K562 (cell line): Measurements from ENCODE around the gene CARD11. TPM values are rescaled to one million over a fixed set of nuclear protein-coding genes. Genes with fewer than 3 reads are reported as not detected.

Experiments
- ATAC-seq: fragments of 200-7000 bp; cut with Tn5 transposase; 3 replicates; pipeline ENCODE4 v1.9.1; 2020; ENCODE audit warnings: moderate library complexity
- BruUV-seq: library from RNA; stranded (reverse); fragments of 400-500 nt; replicated peaks from 2 replicates; lab custom pipeline; 2021; lab: Mats Ljungman, UMichigan
- CTCF ChIA-PET: fragments of 300-600 bp; formaldehyde crosslinking; extraction: SDS; loops from one replicate; lab custom pipeline; 2021; ENCODE audit warnings: low intra/inter-chr PET ratio; lab: Yijun Ruan, JAX
- POLR2A ChIA-PET: fragments of 300-600, 350-650 bp; sonication (Branson Sonifier 250); formaldehyde crosslinking; extraction: SDS; loops from one replicate; lab custom pipeline; 2021; ENCODE audit warnings: antibody characterized with exemption, inconsistent platforms; lab: Yijun Ruan, JAX
- DNase-seq, 4 experiments: peaks; one replicate each; pipeline versions ENCODE4 v3.0.0 to v3.0.0-alpha.2; 2011 to 2018; ENCODE audit warnings: low spot score in 3 of 4, mixed read lengths in 3 of 4; ENCODE audit errors: extremely low read depth in 1 of 4
- FAIRE-seq: peaks from 2 replicates; lab custom pipeline; 2011; peaks lifted over from hg19 to GRCh38; lab: Jason Lieb, UNC
- H2AFZ ChIP-seq: 2 replicates; pipeline ENCODE4 v1.6.0; 2011; ENCODE audit warnings: low read depth, low read length, control low read depth, inconsistent platforms
- H3K27ac ChIP-seq: fragments of 200-600 bp; 3 replicates; pipeline ENCODE4 v1.8.0; 2011; ENCODE audit warnings: low read depth, mild to moderate bottlenecking, control low read depth, inconsistent platforms, low read length, moderate library complexity, mixed read lengths; ENCODE audit errors: extremely low read depth
- H3K27me3 ChIP-seq, 2 experiments: fragments of 300-600 bp in 1 of 2; 2 replicates in 1 of 2; 3 replicates in 1 of 2; pipeline versions ENCODE4 v1.6.0 to v1.8.0; 2011; ENCODE audit warnings: inconsistent platforms in 2 of 2, low read length in 2 of 2, mild to moderate bottlenecking in 1 of 2, mixed read lengths in 1 of 2, moderate library complexity in 1 of 2; ENCODE audit not compliant: control insufficient read depth in 2 of 2, insufficient read depth in 2 of 2
- H3K36me3 ChIP-seq: fragments of 300-600 bp; 3 replicates; pipeline ENCODE4 v1.8.0; 2011; ENCODE audit warnings: mild to moderate bottlenecking, low read length, inconsistent platforms; ENCODE audit not compliant: control insufficient read depth, insufficient read depth
- H3K4me1 ChIP-seq, 2 experiments: fragments of 200-600 bp in 1 of 2; replicated peaks in 1 of 2; 2 replicates in 1 of 2; 3 replicates in 1 of 2; pipeline versions ENCODE4 v1.5.1 to v1.8.0; 2011; ENCODE audit warnings: inconsistent platforms in 2 of 2, low read length in 2 of 2, mild to moderate bottlenecking in 1 of 2, mixed read lengths in 1 of 2, moderate library complexity in 1 of 2; ENCODE audit not compliant: control insufficient read depth in 2 of 2, insufficient read depth in 2 of 2
- H3K4me2 ChIP-seq: 2 replicates; pipeline ENCODE4 v1.6.1; 2011; ENCODE audit warnings: low read length, control low read depth, inconsistent platforms, mixed read lengths; ENCODE audit not compliant: insufficient read depth
- H3K4me3 ChIP-seq: fragments of 200-600 bp; sonication (generic), shearing (Covaris generic); 2 replicates; pipeline ENCODE4 v1.5.1; 2016; ENCODE audit warnings: control low read depth, inconsistent platforms
- H3K79me2 ChIP-seq: fragments of 200-600 bp; 3 replicates; pipeline ENCODE4 v1.8.0; 2011; ENCODE audit warnings: low read length, inconsistent platforms; ENCODE audit not compliant: control insufficient read depth, insufficient read depth
- H3K9ac ChIP-seq, 2 experiments: 2 replicates each; pipeline versions ENCODE4 v1.6.0 to v1.6.1; 2011; ENCODE audit warnings: low read depth in 2 of 2, low read length in 2 of 2, control low read depth in 1 of 2, inconsistent platforms in 1 of 2, mild to moderate bottlenecking in 1 of 2, mixed read lengths in 1 of 2; ENCODE audit not compliant: insufficient read depth in 1 of 2
- H3K9me1 ChIP-seq: one replicate; pipeline ENCODE4 v1.6.0; 2011; ENCODE audit warnings: inconsistent platforms, mild to moderate bottlenecking, low read length, moderate library complexity; ENCODE audit not compliant: control insufficient read depth, insufficient read depth
- H3K9me3 ChIP-seq: replicated peaks from 2 replicates; pipeline ENCODE4 v1.5.1; 2011; ENCODE audit warnings: low read depth, low read length, inconsistent platforms; ENCODE audit not compliant: control insufficient read depth, insufficient read depth
- H4K20me1 ChIP-seq: replicated peaks from 2 replicates; pipeline ENCODE4 v1.6.1; 2011; ENCODE audit warnings: low read length, inconsistent platforms, mixed read lengths; ENCODE audit not compliant: control insufficient read depth, insufficient read depth
- ARID2 ChIP-seq: fragments of 450-650 bp; IDR thresholded peaks from 2 replicates; pipeline ENCODE4 v1.6.1; 2017; ENCODE audit warnings: antibody characterized with exemption, mild to moderate bottlenecking
- ELF4 ChIP-seq: fragments of 450-650 bp; formaldehyde crosslinking; IDR thresholded peaks from 2 replicates; pipeline ENCODE4 v1.4.0; 2022; ENCODE audit warnings: missing genetic modification characterization
- GATA2 ChIP-seq: sonication (generic); formaldehyde crosslinking; IDR thresholded peaks from 2 replicates; pipeline ENCODE4 v1.4.0; 2020; ENCODE audit warnings: mild to moderate bottlenecking, missing genetic modification reagents
- HIVEP1 ChIP-seq: fragments of 250-450 bp; sonication (Bioruptor Pico); IDR thresholded peaks from 2 replicates; pipeline ENCODE4 v1.4.0; 2020; ENCODE audit warnings: mild to moderate bottlenecking
- MCM2 ChIP-seq: fragments of 450-650 bp; IDR thresholded peaks from 2 replicates; pipeline ENCODE4 v1.6.1; 2017; ENCODE audit warnings: low read depth, mild to moderate bottlenecking
- NFIX ChIP-seq: fragments of 250-450 bp; sonication (Bioruptor Pico); IDR thresholded peaks from 2 replicates; pipeline ENCODE4 v1.4.0; 2020; ENCODE audit warnings: low read depth, mild to moderate bottlenecking, moderate library complexity
- PCBP2 ChIP-seq: fragments of 200-400 bp; formaldehyde crosslinking; IDR thresholded peaks from 2 replicates; pipeline ENCODE4 v1.6.1; 2018; ENCODE audit warnings: low read length, low read depth, mild to moderate bottlenecking, moderate library complexity; ENCODE audit not compliant: poor library complexity, severe bottlenecking
- POLR3G ChIP-seq: IDR thresholded peaks from 2 replicates; pipeline ENCODE4 v1.6.1; 2011; ENCODE audit not compliant: insufficient read length, insufficient replicate concordance; ENCODE audit errors: extremely low read depth
- PREB ChIP-seq: sonication (generic); formaldehyde crosslinking; IDR thresholded peaks from 2 replicates; pipeline ENCODE4 v1.8.1; 2023; ENCODE audit warnings: mild to moderate bottlenecking, missing genetic modification reagents
- SAFB2 ChIP-seq: fragments of 200-400 bp; formaldehyde crosslinking; IDR thresholded peaks from 2 replicates; pipeline ENCODE4 v1.6.1; 2018; ENCODE audit warnings: borderline replicate concordance, low read length, low read depth, moderate library complexity; ENCODE audit not compliant: severe bottlenecking
- SMAD3 ChIP-seq: fragments of 450-650 bp; formaldehyde crosslinking; conservative IDR thresholded peaks from 2 replicates; pipeline ENCODE4 v1.4.0; 2020; ENCODE audit warnings: mild to moderate bottlenecking
- SMARCB1 ChIP-seq: IDR thresholded peaks from 2 replicates; pipeline ENCODE4 v1.6.1; 2011; ENCODE audit warnings: improper control_type of control experiment, low read depth; ENCODE audit not compliant: insufficient read length
- XRCC5 ChIP-seq: fragments of 200-400 bp; formaldehyde crosslinking; IDR thresholded peaks from 2 replicates; pipeline ENCODE4 v1.6.1; 2017; ENCODE audit warnings: low read depth, mild to moderate bottlenecking, low read length
- ZBTB17 ChIP-seq: fragments of 450-650 bp; formaldehyde crosslinking; IDR thresholded peaks from 2 replicates; pipeline ENCODE4 v1.4.0; 2020; ENCODE audit warnings: mild to moderate bottlenecking
- ZNF324 ChIP-seq: fragments of 250-450 bp; sonication (Bioruptor Pico); IDR thresholded peaks from 2 replicates; pipeline ENCODE4 v1.4.0; 2020; ENCODE audit warnings: mild to moderate bottlenecking
- ZNF436 ChIP-seq: fragments of 250-450, 450-650 bp; sonication (Bioruptor Pico); formaldehyde crosslinking; IDR thresholded peaks from 2 replicates; pipeline ENCODE4 v1.7.0; 2020; ENCODE audit warnings: mild to moderate bottlenecking
- ZNF584 ChIP-seq: fragments of 200-800 bp; sonication (Bioruptor generic); IDR thresholded peaks from 2 replicates; pipeline ENCODE4 v1.6.1; 2016; ENCODE audit warnings: low read depth, mild to moderate bottlenecking, missing genetic modification characterization, missing compliant biosample characterization
- ZZZ3 ChIP-seq: fragments of 450-650 bp; IDR thresholded peaks from 2 replicates; pipeline ENCODE4 v1.6.1; 2016; ENCODE audit warnings: antibody characterized with exemption, mild to moderate bottlenecking, moderate library complexity
- WGBS: fragments of 100-300 bp; shearing (Covaris generic); methylation state at CpG from one replicate; pipeline ENCODE4 v1.1.6; 2016; ENCODE audit warnings: low coverage, mixed read lengths; ENCODE audit not compliant: insufficient coverage; ENCODE audit errors: missing lambda C conversion rate; 5-methylcytosine and 5-hydroxymethylcytosine counted together
- in situ Hi-C: fragments of 300-500 bp; cut with MboI; formaldehyde crosslinking; loops from 4 replicates; pipeline ENCODE4 v1.15.0; 2018; ENCODE audit warnings: inconsistent platforms, mixed read lengths
- intact Hi-C: fragments of 100-400 bp; cut with micrococcal nuclease; formaldehyde crosslinking; loops from 2 replicates; pipeline ENCODE4 v1.14.2; 2022
- polyA plus RNA-seq, 8 experiments: library from polyadenylated mRNA; depleted of rRNA in 4 of 8; stranded (reverse) in 5 of 8; unstranded in 3 of 8; fragments of >200 nt; fragmentation: Nextera tagmentation in 2 of 8; fragmentation: Illumina TruSeq in 1 of 8; extraction: Ambion mirVana in 2 of 8; extraction: Trizol in 1 of 8; gene quantifications; 2 replicates each; pipeline versions ENCODE4 v1.2.1 to v1.2.3, GENCODE V29; 2011 to 2014; ENCODE audit warnings: inconsistent platforms in 1 of 8, missing spikeins in 1 of 8
- total RNA-seq, 7 experiments: library from RNA; depleted of rRNA in 6 of 7; stranded (reverse); fragments of >200 nt in 6 of 7; fragmentation: Illumina TruSeq in 2 of 7; extraction: Trizol in 2 of 7; gene quantifications; 2 replicates each; pipeline versions ENCODE4 v1.2.1 to v1.2.3, GENCODE V29; 2011 to 2021; ENCODE audit warnings: low replicate concordance in 1 of 7

Gene CARD11
- total and polyA plus RNA-seq, 9 of the 15 experiments (the other 6 are each of a cell fraction or from before 2014, with no cell fraction given): 0.07 to 12.8 (median 5.7) TPM

- ATAC-seq (no peak), FAIRE-seq (no peak), DNase-seq (no peak)
- Histone ChIP-seq H3K27me3 (no peaks in the 10 kb centered on the region), H3K9me3 (no peaks in the 10 kb centered on the region), H3K9me1 (no peaks in the 10 kb centered on the region), H3K4me1 (peaks cover 0 to 16% of the 10 kb centered on the region in 2 experiments; a peak in 2 of 5 replicates), H3K27ac (no peak overlapping the region), H3K4me3 (no peak overlapping the region), H3K79me2 (no peaks in the 10 kb centered on the region), H2AFZ (no peak overlapping the region), H4K20me1 (no peaks in the 10 kb centered on the region), H3K36me3 (no peaks in the 10 kb centered on the region), H3K4me2 (no peak overlapping the region), H3K9ac (no peak overlapping the region; a peak in 1 of 4 replicates)
- WGBS: 51% methylated on average over 5 of the region's 6 CpGs
- BruUV-seq: no TSS peak
- ChIA-PET CTCF (no interaction called here), POLR2A (interaction anchor here (0.9 to 1.2 kb wide), 2 partner anchors 9 to 17 kb away, joined by 3 read pairs; no protein-coding TSS in a partner anchor)
- in situ Hi-C loops (no loop called here), intact Hi-C loops (no loop called here)
- TF ChIP-seq SMARCB1: no peak
- no peak for TF ChIP-seq POLR3G
Measured at GRCh38 chr7:2984091-2984490, 59.6 kb downstream of the CARD11 start.

- H3K9ac ChIP-seq: peak overlapping the region in 1 of 2 experiments; percentile 52; a peak in 2 of 4 replicates
- no peaks in the 10 kb centered on the region for H3K9me1 ChIP-seq
- in situ Hi-C loops (no loop called here), intact Hi-C loops (no loop called here)
- no peaks in the 10 kb centered on the region for H3K36me3 ChIP-seq
- no peaks in the 10 kb centered on the region for H3K27me3 ChIP-seq
- CTCF ChIA-PET: no interaction called here
- POLR2A ChIA-PET: interaction anchor here (1.2 kb wide), 1 partner anchor 17 kb away, joined by 3 read pairs; no protein-coding TSS in a partner anchor
- FAIRE-seq: no peak
- no peak overlapping the region for H3K4me3 ChIP-seq
- no peak overlapping the region for H3K27ac ChIP-seq
- no peak overlapping the region for H2AFZ ChIP-seq
- H4K20me1 ChIP-seq: no peaks in the 10 kb centered on the region
- H3K4me1 ChIP-seq: peaks cover 0 to 16% of the 10 kb centered on the region in 2 experiments; a peak in 2 of 5 replicates
- no peaks in the 10 kb centered on the region for H3K9me3 ChIP-seq
- H3K79me2 ChIP-seq: no peaks in the 10 kb centered on the region
- no peak for DNase-seq
- ATAC-seq: no peak
- WGBS: 72% methylated on average over 6 of the region's 6 CpGs
- no peak overlapping the region for H3K4me2 ChIP-seq
- BruUV-seq: no TSS peak
- TF ChIP-seq ELF4 (CRISPR knock-in tag) (no peak), MCM2 (no peak), GATA2 (CRISPR knock-in tag) (no peak), PREB (CRISPR knock-in tag) (no peak), HIVEP1 (CRISPR knock-in tag) (no peak), NFIX (CRISPR knock-in tag) (no peak), SAFB2 (no peak), ZZZ3 (no peak), ZBTB17 (no peak), XRCC5 (no peak), SMAD3 (CRISPR knock-in tag) (no peak), ZNF324 (CRISPR knock-in tag) (no peak), ZNF584 (no peak), PCBP2 (no peak), ZNF436 (CRISPR knock-in tag) (no peak), ARID2 (no peak)
Measured at GRCh38 chr7:2983586-2983985, 60.1 kb downstream of the CARD11 start.
